Measurements from ENCODE around the gene GPR119. TPM values are rescaled to one million over a fixed set of nuclear protein-coding genes. Genes with fewer than 3 reads are reported as not detected.

Gene GPR119
- total RNA-seq (2012; rRNA removed), result not detected in 2 replicates
- polyA plus RNA-seq (2012; rRNA removed), result not detected in 2 replicates
- polyA plus RNA-seq (2012; cell fraction: cytosol; rRNA removed), result not detected in 2 replicates
- polyA plus RNA-seq (2012; cell fraction: nucleus; rRNA removed; ENCODE audit: low replicate concordance), result not detected in 2 replicates
- not detected for Bru-seq, nascent RNA
- not detected for BruChase-seq, experiment 1, labeled RNA remaining after a 6-hour chase
- not detected for BruChase-seq, experiment 2, labeled RNA remaining after a 2-hour chase
- long read RNA-seq, result 0 reads

DNA sequence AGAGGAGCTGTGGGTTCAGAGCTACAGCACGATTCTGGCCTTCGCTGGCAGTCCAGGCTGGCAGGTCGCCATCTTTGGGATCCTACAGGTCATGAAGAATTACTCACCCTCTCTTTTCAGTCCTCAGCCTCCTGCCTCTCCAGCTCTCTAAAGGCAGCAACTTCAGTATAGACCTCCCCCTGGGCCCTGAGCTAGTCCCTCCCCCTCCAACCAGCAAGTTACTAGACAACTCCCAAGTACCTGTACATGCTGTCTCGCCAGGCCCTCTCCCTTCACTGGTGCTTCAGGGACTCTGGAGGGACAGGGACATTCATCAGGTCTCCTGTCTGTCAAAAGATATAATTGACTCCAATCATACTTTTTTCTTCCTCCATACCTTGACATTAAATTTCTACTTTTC is at the start of gene GPR119:
TSS of gene GPR119 (minus strand) at position 155 of the 400 bp plus-strand sequence. CDS start 227 bp downstream, outside the sequence.
- no peak within 1 kb of the TSS for H3K14ac ChIP-seq (replicated peaks; ENCODE audit: low read depth, low read length)
- H2AFZ ChIP-seq (replicated peaks; ENCODE audit: low read length, poor library complexity), result no peak within 1 kb of the TSS
- in situ Hi-C loops (cut with MboI; ENCODE audit: low sequenced_read_pairs) (loop anchor here (25.0 kb wide), 1 partner anchor 98 kb away; no protein-coding TSS in a partner anchor), intact Hi-C loops (cut with micrococcal nuclease) (no loop called here), dilution Hi-C loops (cut with HindIII; ENCODE audit: low sequenced_read_pairs, unreplicated experiment) (no loop called here)
- no peak within 1 kb of the TSS for H2BK20ac ChIP-seq (ENCODE audit: low read depth, low read length)
- no peaks in the 10 kb centered on the region for H3K79me1 ChIP-seq (ENCODE audit: low read depth in 1 of 2, low read length in 2 of 2)
- H2BK120ac ChIP-seq (ENCODE audit: low read depth, low read length), result no peak within 1 kb of the TSS
- H3K9me3 ChIP-seq (ENCODE audit: control insufficient read depth, insufficient read depth, low read length), result no peaks in the 10 kb centered on the region
- ATAC-seq (ENCODE audit: low read depth), result no peak
- WGBS, 2 experiments (ENCODE audit: extremely low coverage in 2 of 2, insufficient read length in 1 of 2), result 57% methylated on average over 1 of the region's 4 CpGs; no CpG with 5 or more reads in 1 of the 2 experiments
- no peaks in the 10 kb centered on the region; the same call in 1 of the 2 replicates for H4K20me1 ChIP-seq (ENCODE audit: insufficient read depth, low read length)
- H3K23ac ChIP-seq (ENCODE audit: low read depth, low read length), result no peak within 1 kb of the TSS
- POLR2A ChIA-PET (ENCODE audit: unreplicated experiment), result no interaction called here
- H4K91ac ChIP-seq (ENCODE audit: insufficient read depth, low read depth, low read length), result no peak within 1 kb of the TSS
- no peaks in the 10 kb centered on the region; the same call in 1 of the 2 replicates for H3K9me1 ChIP-seq (ENCODE audit: insufficient read depth, low read length)
- no peak within 1 kb of the TSS for H2BK5ac ChIP-seq (ENCODE audit: low read depth, low read length, poor library complexity, severe bottlenecking)
- no peak within 1 kb of the TSS for H3K4ac ChIP-seq (ENCODE audit: low read depth, low read length)
- no peaks in the 10 kb centered on the region for H3K36me3 ChIP-seq (ENCODE audit: control insufficient read depth, insufficient read depth, low read length)
- H3K9ac ChIP-seq (ENCODE audit: low read depth, low read length), result no peak within 1 kb of the TSS
- no peaks in the 10 kb centered on the region for H3K4me1 ChIP-seq (ENCODE audit: control insufficient read depth, insufficient read depth, low read length)
- H3K4me3 ChIP-seq (ENCODE audit: insufficient read depth, low read depth, low read length), result no peak within 1 kb of the TSS
- BruUV-seq (replicated peaks), result no TSS peak
- CTCF ChIA-PET, result no interaction called here
- no peak within 1 kb of the TSS for H2BK15ac ChIP-seq (ENCODE audit: low read depth, low read length)
- TF ChIP-seq RCOR1 (IDR thresholded peaks at IDR 0.05; ENCODE audit: insufficient replicate concordance, low read length), result no peak
- no peak for TF ChIP-seq MAFK (IDR thresholded peaks at IDR 0.05; ENCODE audit: low read depth, low read length)
- no peak for TF ChIP-seq RFX5 (IDR thresholded peaks at IDR 0.05; ENCODE audit: low read depth, low read length)
- no peak for TF ChIP-seq CEBPB (IDR thresholded peaks at IDR 0.05; ENCODE audit: low read depth, low read length)
- TF ChIP-seq, protein P1, sequence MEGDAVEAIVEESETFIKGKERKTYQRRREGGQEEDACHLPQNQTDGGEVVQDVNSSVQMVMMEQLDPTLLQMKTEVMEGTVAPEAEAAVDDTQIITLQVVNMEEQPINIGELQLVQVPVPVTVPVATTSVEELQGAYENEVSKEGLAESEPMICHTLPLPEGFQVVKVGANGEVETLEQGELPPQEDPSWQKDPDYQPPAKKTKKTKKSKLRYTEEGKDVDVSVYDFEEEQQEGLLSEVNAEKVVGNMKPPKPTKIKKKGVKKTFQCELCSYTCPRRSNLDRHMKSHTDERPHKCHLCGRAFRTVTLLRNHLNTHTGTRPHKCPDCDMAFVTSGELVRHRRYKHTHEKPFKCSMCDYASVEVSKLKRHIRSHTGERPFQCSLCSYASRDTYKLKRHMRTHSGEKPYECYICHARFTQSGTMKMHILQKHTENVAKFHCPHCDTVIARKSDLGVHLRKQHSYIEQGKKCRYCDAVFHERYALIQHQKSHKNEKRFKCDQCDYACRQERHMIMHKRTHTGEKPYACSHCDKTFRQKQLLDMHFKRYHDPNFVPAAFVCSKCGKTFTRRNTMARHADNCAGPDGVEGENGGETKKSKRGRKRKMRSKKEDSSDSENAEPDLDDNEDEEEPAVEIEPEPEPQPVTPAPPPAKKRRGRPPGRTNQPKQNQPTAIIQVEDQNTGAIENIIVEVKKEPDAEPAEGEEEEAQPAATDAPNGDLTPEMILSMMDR (conservative IDR thresholded peaks at IDR 0.05; ENCODE audit: low read depth, low read length), result no peak
- TF ChIP-seq CHD1 (IDR thresholded peaks at IDR 0.05; ENCODE audit: low read depth, low read length), result no peak
- no peak for TF ChIP-seq NFE2L2 (IDR thresholded peaks at IDR 0.05; ENCODE audit: low read depth, low read length)
- no peak for TF ChIP-seq RAD21 (IDR thresholded peaks at IDR 0.05; ENCODE audit: low read length)
- TF ChIP-seq FOS (IDR thresholded peaks at IDR 0.05; ENCODE audit: low read depth, low read length), result no peak
- TF ChIP-seq BHLHE40 (IDR thresholded peaks at IDR 0.05; ENCODE audit: low read depth, low read length), result no peak
- TF ChIP-seq MXI1 (IDR thresholded peaks at IDR 0.05; ENCODE audit: borderline replicate concordance, low read depth, low read length), result no peak
- no peak for TF ChIP-seq SMC3 (IDR thresholded peaks at IDR 0.05; ENCODE audit: low read depth, low read length)
- no peak for TF ChIP-seq MAZ (IDR thresholded peaks at IDR 0.05; ENCODE audit: borderline replicate concordance, low read depth, low read length)
- TF ChIP-seq, protein P2, sequence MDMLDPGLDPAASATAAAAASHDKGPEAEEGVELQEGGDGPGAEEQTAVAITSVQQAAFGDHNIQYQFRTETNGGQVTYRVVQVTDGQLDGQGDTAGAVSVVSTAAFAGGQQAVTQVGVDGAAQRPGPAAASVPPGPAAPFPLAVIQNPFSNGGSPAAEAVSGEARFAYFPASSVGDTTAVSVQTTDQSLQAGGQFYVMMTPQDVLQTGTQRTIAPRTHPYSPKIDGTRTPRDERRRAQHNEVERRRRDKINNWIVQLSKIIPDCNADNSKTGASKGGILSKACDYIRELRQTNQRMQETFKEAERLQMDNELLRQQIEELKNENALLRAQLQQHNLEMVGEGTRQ (IDR thresholded peaks at IDR 0.05; ENCODE audit: low read depth, low read length), result no peak
- no peak within 1 kb of the TSS for H3K4me2 ChIP-seq (ENCODE audit: low read depth, low read length)
- no peak for DNase-seq
- H2AK5ac ChIP-seq (ENCODE audit: low read depth, low read length), result no peak within 1 kb of the TSS
- peaks cover 12% of the 10 kb centered on the region for H3K27me3 ChIP-seq (ENCODE audit: control insufficient read depth, insufficient read depth, low read length)
- no peak within 1 kb of the TSS for H2AK9ac ChIP-seq (replicated peaks; ENCODE audit: low read depth, low read length, poor library complexity)
- no peak within 1 kb of the TSS for H3K56ac ChIP-seq (ENCODE audit: extremely low read depth, insufficient read depth, low read length)
- no peak within 1 kb of the TSS for H4K5ac ChIP-seq (ENCODE audit: low read depth, low read length)
- H3K27ac ChIP-seq (ENCODE audit: insufficient read depth, low read length), result no peak within 1 kb of the TSS
- no peak within 1 kb of the TSS for H4K8ac ChIP-seq (ENCODE audit: low read depth in 2 of 2, low read length in 2 of 2)
- no peak within 1 kb of the TSS for H3K18ac ChIP-seq (ENCODE audit: low read depth, low read length)

All from IMR-90 (cell line).